GM12878 (cell line): ENCODE measurements around the gene DDX54. TPM values are rescaled to one million over a fixed set of nuclear protein-coding genes. Genes with fewer than 3 reads are reported as not detected.
A peak's percentile ranks its signal among the peaks of the same experiment; 100 is the strongest.

Experiments
- ATAC-seq: fragments of 200-7000 bp; cut with Tn5 transposase; 3 replicates; pipeline ENCODE4 v1.9.1; 2020; ENCODE audit warnings: mild to moderate bottlenecking, moderate library complexity
- BruUV-seq: library from RNA; stranded (reverse); fragments of 400-500 nt; replicated peaks from 2 replicates; lab custom pipeline; 2021; lab: Mats Ljungman, UMichigan
- CTCF ChIA-PET: fragments of 300-600 bp; sonication (Branson Sonifier 250); formaldehyde crosslinking; extraction: SDS; loops from one replicate; lab custom pipeline; 2021; ENCODE audit warnings: inconsistent platforms; lab: Yijun Ruan, JAX
- POLR2A ChIA-PET: fragments of 350-600 bp; formaldehyde crosslinking; extraction: SDS; loops from one replicate; lab custom pipeline; 2021; ENCODE audit warnings: inconsistent platforms; lab: Charles Lee
- RAD21 ChIA-PET: fragments of 300-600 bp; sonication (Branson Sonifier 250); formaldehyde crosslinking; loops from one replicate; lab custom pipeline; 2023; ENCODE audit warnings: antibody characterized with exemption; ENCODE audit not compliant: unreplicated experiment; lab: Charles Lee
- SMC1A ChIA-PET: fragments of 300-600 bp; sonication (Branson Sonifier 250); formaldehyde crosslinking; loops from one replicate; lab custom pipeline; 2023; ENCODE audit not compliant: unreplicated experiment, uncharacterized antibody; lab: Charles Lee
- DNase-seq: peaks from one replicate; pipeline ENCODE4 v3.0.0-alpha.2; 2011; ENCODE audit warnings: low read depth, low spot score
- FAIRE-seq: peaks from 3 replicates; lab custom pipeline; 2011; peaks lifted over from hg19 to GRCh38; lab: Jason Lieb, UNC
- H2AFZ ChIP-seq: 2 replicates; pipeline ENCODE4 v1.6.0; 2011; ENCODE audit warnings: low read depth, low read length, control low read depth; ENCODE audit not compliant: control insufficient read depth
- H3K27ac ChIP-seq: 2 replicates; pipeline ENCODE4 v1.5.1; 2011; ENCODE audit warnings: control low read depth; ENCODE audit not compliant: control insufficient read depth, insufficient read depth
- H3K27me3 ChIP-seq, 2 experiments: replicated peaks in 1 of 2; 2 replicates each; pipeline versions ENCODE4 v1.6.0 to v1.6.1; 2011; ENCODE audit warnings: low read length in 1 of 2; ENCODE audit not compliant: control insufficient read depth in 2 of 2, insufficient read depth in 2 of 2
- H3K36me3 ChIP-seq, 2 experiments: 2 replicates each; pipeline ENCODE4 v1.5.1; 2011; ENCODE audit warnings: low read length in 1 of 2; ENCODE audit not compliant: control insufficient read depth in 2 of 2, insufficient read depth in 2 of 2
- H3K4me1 ChIP-seq: 2 replicates; pipeline ENCODE4 v1.6.1; 2011; ENCODE audit warnings: mild to moderate bottlenecking, low read length, moderate library complexity, mixed read lengths; ENCODE audit not compliant: control insufficient read depth, insufficient read depth
- H3K4me2 ChIP-seq: 2 replicates; pipeline ENCODE4 v1.6.0; 2011; ENCODE audit warnings: control low read depth; ENCODE audit not compliant: control insufficient read depth, insufficient read depth
- H3K4me3 ChIP-seq: fragments of 200-600 bp; sonication (generic); 2 replicates; pipeline ENCODE4 v1.5.1; 2016
- H3K79me2 ChIP-seq: 2 replicates; pipeline ENCODE4 v1.6.0; 2011; ENCODE audit warnings: low read length; ENCODE audit not compliant: control insufficient read depth, insufficient read depth
- H3K9ac ChIP-seq: 2 replicates; pipeline ENCODE4 v1.8.0; 2011; ENCODE audit warnings: low read length, control low read depth, mixed read lengths; ENCODE audit not compliant: control insufficient read depth, insufficient read depth
- H3K9me3 ChIP-seq: replicated peaks from 3 replicates; pipeline ENCODE4 v1.5.1; 2011; ENCODE audit warnings: mild to moderate bottlenecking, low read length; ENCODE audit not compliant: control insufficient read depth, insufficient read depth
- H4K20me1 ChIP-seq: 2 replicates; pipeline ENCODE4 v1.6.0; 2011; ENCODE audit not compliant: control insufficient read depth, insufficient read depth
- ATF7 ChIP-seq: fragments of 450-650 bp; IDR thresholded peaks from 2 replicates; pipeline ENCODE4 v1.6.1; 2016; ENCODE audit warnings: low read depth, mild to moderate bottlenecking
- BCL11A ChIP-seq: IDR thresholded peaks from 2 replicates; pipeline ENCODE4 v1.6.1; 2011; ENCODE audit warnings: low read depth, low read length
- CHD2 ChIP-seq: IDR thresholded peaks from 2 replicates; pipeline ENCODE4 v1.6.1; 2011; ENCODE audit warnings: low read depth, low read length, improper control_type of control experiment, borderline replicate concordance
- CREM ChIP-seq: IDR thresholded peaks from 2 replicates; pipeline ENCODE4 v1.6.1; 2014; ENCODE audit warnings: antibody characterized with exemption, low read depth
- GATAD2B ChIP-seq: fragments of 450-650 bp; conservative IDR thresholded peaks from 2 replicates; pipeline ENCODE4 v1.6.1; 2017; ENCODE audit warnings: low read depth, mild to moderate bottlenecking, moderate library complexity
- HDGF ChIP-seq: fragments of 450-650 bp; IDR thresholded peaks from 2 replicates; pipeline ENCODE4 v1.6.1; 2016; ENCODE audit warnings: antibody characterized with exemption
- KDM1A ChIP-seq: fragments of 200-600 bp; sonication (generic); IDR thresholded peaks from 2 replicates; pipeline ENCODE4 v1.6.1; 2016; ENCODE audit warnings: borderline replicate concordance
- NFIC ChIP-seq: IDR thresholded peaks from 2 replicates; pipeline ENCODE4 v1.6.1; 2012; ENCODE audit warnings: low read depth, mild to moderate bottlenecking, inconsistent platforms, low read length, moderate library complexity
- RAD21 ChIP-seq: IDR thresholded peaks from 2 replicates; pipeline ENCODE4 v1.6.1; 2011; ENCODE audit warnings: mild to moderate bottlenecking, low read depth, low read length, moderate library complexity; ENCODE audit not compliant: insufficient read depth
- RB1 ChIP-seq: fragments of 450-650 bp; formaldehyde crosslinking; IDR thresholded peaks from 2 replicates; pipeline ENCODE4 v1.6.1; 2017; ENCODE audit warnings: mild to moderate bottlenecking, borderline replicate concordance
- RBBP5 ChIP-seq: fragments of 200-600 bp; sonication (generic); conservative IDR thresholded peaks from 2 replicates; pipeline ENCODE4 v1.6.1; 2016
- SIX5 ChIP-seq: IDR thresholded peaks from 2 replicates; pipeline ENCODE4 v1.6.1; 2011; ENCODE audit warnings: mild to moderate bottlenecking, low read depth, low read length, moderate library complexity; ENCODE audit not compliant: severe bottlenecking
- SPI1 ChIP-seq: IDR thresholded peaks from 2 replicates; pipeline ENCODE4 v1.6.1; 2011; ENCODE audit warnings: low read depth, mild to moderate bottlenecking, low read length, moderate library complexity, borderline replicate concordance; ENCODE audit not compliant: insufficient read depth
- WGBS: methylation state at CpG from one replicate; pipeline ENCODE4 v1.1.6; 2016; ENCODE audit warnings: low lambda C conversion rate; ENCODE audit not compliant: insufficient replicate concordance, insufficient coverage; ENCODE audit errors: missing lambda C conversion rate; 5-methylcytosine and 5-hydroxymethylcytosine counted together
- in situ Hi-C: fragments of 300-500 bp; cut with MboI; formaldehyde crosslinking; loops from 9 replicates; pipeline ENCODE4 v1.14.3; 2018; ENCODE audit warnings: mixed read lengths
- intact Hi-C: fragments of 100-400 bp; cut with micrococcal nuclease; formaldehyde crosslinking; loops from one replicate; pipeline ENCODE4 v1.14.2; 2022; ENCODE audit not compliant: unreplicated experiment
- polyA plus RNA-seq, 11 experiments: library from polyadenylated mRNA; depleted of rRNA in 4 of 11; unstranded in 6 of 11; stranded (reverse) in 5 of 11; fragments of >200 nt; fragmentation: Nextera tagmentation in 4 of 11; fragmentation: Illumina TruSeq in 1 of 11; extraction: Ambion mirVana in 4 of 11; extraction: Trizol in 1 of 11; gene quantifications; 1 replicate in 1 of 11; 2 replicates in 10 of 11; pipeline versions ENCODE4 v1.2.1 to v1.2.3, GENCODE V29; 2011 to 2016; ENCODE audit warnings: inconsistent platforms in 2 of 11, missing spikeins in 2 of 11, low read depth in 1 of 11
- total RNA-seq, 4 experiments: library from RNA; depleted of rRNA in 3 of 4; stranded (reverse); fragments of >200 nt in 3 of 4; fragmentation: Illumina TruSeq in 1 of 4; extraction: Trizol in 1 of 4; gene quantifications; 2 replicates each; pipeline versions ENCODE4 v1.2.1 to v1.2.3, GENCODE V29; 2013 to 2021
- TF ChIP-seq, protein P1 (sequence below): fragments of 450-650 bp; IDR thresholded peaks from 2 replicates; pipeline ENCODE4 v1.6.1; 2018; ENCODE audit warnings: mild to moderate bottlenecking, low read depth, moderate library complexity; ENCODE audit not compliant: partially characterized antibody

DDX54 gene
- total and polyA plus RNA-seq, 10 of the 15 experiments (the other 5 are each of a cell fraction or from before 2014, with no cell fraction given), result 1.9 to 115 (median 56.3) TPM

DNA sequence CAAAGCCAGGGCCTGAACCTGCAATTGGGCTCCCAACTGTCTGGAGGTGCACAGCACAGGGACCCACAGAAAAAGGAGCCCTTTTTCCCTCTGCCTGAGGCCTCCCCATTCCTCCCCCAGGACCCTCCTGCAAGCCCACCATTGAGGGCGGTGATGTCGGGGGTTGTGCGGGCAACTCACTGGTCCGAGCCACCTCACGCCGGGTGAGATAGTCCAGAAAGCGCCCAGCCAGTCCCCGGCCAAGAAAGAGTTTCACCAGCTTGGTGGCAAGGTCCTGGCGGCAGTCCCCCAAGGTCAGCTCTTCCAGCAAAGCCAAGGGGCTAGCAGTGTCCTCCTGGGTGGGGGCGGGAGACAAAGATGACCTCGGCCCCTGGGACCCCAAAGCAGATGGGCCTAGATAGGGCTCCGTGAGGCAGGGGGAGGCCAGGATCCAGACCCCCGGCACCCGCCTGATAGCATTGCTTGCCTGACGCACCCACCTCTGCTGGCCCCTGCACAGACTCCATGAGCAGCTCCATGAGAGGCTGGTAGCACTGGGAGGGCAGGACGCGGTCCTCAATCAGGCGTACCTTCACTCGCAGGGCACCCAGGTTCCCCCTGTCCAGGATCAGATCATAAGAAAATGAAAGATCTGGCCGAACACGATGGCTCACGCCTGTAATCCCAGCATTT lies 69.7 kb downstream of the DDX54 start (continued):
- no peak for TF ChIP-seq RBBP5
- TF ChIP-seq BCL11A, result no peak
- TF ChIP-seq GATAD2B, result no peak
- TF ChIP-seq, all 136 proteins: peak for 0

DNA sequence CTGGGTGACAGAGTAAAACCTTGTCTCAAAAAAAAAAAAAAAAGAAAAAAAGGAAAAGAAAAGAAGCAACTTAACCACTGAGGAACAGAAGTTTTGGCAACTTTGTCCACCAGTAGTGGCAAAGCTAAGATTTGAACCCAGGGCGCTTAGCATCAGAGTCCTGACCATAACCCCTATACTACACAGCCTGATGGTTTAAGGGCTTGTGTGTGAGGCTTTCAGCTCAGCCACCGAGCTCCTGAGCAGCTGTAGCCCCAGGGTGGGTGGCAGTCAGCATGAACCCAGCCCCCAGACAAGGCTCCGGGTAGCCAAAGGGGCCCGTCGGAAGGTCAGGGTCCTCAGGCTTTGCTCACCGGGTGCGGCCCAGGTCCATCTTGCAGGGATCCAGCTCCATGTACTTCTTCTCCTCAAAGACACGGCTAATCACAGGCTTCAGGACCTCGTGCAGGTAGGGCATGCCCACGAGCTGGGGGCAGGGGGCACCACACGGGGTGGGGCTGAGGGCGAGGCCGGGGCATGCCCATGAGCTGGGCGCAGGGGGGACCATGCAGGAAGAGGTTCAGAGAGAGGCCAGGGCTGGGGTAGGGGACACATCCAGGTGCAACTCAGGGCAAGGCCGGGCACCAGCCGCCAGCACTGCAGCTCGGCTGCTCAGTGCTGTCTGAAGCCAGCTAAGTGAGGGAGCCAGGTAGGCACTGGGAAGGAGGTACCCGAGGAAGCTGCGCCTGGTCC lies 70.7 kb downstream of the DDX54 start:
- POLR2A ChIA-PET, result no interaction called here
- no peaks in the 10 kb centered on the region; a peak in 2 of 4 replicates for H3K27me3 ChIP-seq
- DNase-seq (no peak), FAIRE-seq (no peak), ATAC-seq (0 out of 3 replicates have a peak, but pooled peaks have one; percentile 27)
- H3K4me1 ChIP-seq, result no peaks in the 10 kb centered on the region
- no peak overlapping the region for H3K4me2 ChIP-seq
- CTCF ChIA-PET, result interaction anchor here (1.0 kb wide), 1 partner anchor 348 kb away, joined by 3 read pairs; no protein-coding TSS in a partner anchor
- intact Hi-C loops (no loop called here), in situ Hi-C loops (no loop called here)
- BruUV-seq, result no TSS peak
- H3K4me3 ChIP-seq, result no peak overlapping the region
- H3K9ac ChIP-seq, result no peak overlapping the region
- H4K20me1 ChIP-seq, result no peaks in the 10 kb centered on the region
- RAD21 ChIA-PET, result interaction anchor here (0.9 kb wide), 1 partner anchor 22 kb away, joined by 3 read pairs; no protein-coding TSS in a partner anchor
- 46% methylated on average over 17 of the region's 19 CpGs for WGBS
- TF ChIP-seq KDM1A (no peak), ATF7 (no peak), HDGF (no peak), SIX5 (no peak), CHD2 (no peak), RAD21 (no peak), RB1 (no peak), NFIC (no peak), SPI1 (no peak), CREM (no peak)
- TF ChIP-seq, protein P1, sequence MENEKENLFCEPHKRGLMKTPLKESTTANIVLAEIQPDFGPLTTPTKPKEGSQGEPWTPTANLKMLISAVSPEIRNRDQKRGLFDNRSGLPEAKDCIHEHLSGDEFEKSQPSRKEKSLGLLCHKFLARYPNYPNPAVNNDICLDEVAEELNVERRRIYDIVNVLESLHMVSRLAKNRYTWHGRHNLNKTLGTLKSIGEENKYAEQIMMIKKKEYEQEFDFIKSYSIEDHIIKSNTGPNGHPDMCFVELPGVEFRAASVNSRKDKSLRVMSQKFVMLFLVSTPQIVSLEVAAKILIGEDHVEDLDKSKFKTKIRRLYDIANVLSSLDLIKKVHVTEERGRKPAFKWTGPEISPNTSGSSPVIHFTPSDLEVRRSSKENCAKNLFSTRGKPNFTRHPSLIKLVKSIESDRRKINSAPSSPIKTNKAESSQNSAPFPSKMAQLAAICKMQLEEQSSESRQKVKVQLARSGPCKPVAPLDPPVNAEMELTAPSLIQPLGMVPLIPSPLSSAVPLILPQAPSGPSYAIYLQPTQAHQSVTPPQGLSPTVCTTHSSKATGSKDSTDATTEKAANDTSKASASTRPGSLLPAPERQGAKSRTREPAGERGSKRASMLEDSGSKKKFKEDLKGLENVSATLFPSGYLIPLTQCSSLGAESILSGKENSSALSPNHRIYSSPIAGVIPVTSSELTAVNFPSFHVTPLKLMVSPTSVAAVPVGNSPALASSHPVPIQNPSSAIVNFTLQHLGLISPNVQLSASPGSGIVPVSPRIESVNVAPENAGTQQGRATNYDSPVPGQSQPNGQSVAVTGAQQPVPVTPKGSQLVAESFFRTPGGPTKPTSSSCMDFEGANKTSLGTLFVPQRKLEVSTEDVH, result no peak
- H3K9me3 ChIP-seq, result no peaks in the 10 kb centered on the region
- no peaks in the 10 kb centered on the region for H3K36me3 ChIP-seq
- no peaks in the 10 kb centered on the region for H3K79me2 ChIP-seq
- no peak overlapping the region for H3K27ac ChIP-seq
- no peak overlapping the region for H2AFZ ChIP-seq
- SMC1A ChIA-PET, result no interaction called here
